ENCODE data around the gene TMEM25. TPM values are rescaled to one million over a fixed set of nuclear protein-coding genes. Genes with fewer than 3 reads are reported as not detected.
"Not testable (repeated sequence)": the region's sequence is repeated elsewhere in the genome, so short reads cannot be mapped to it uniquely, and the experiment has no call there.

The TMEM25 gene
- 10 to 100 TPM; 13.3 to 14.1 TPM for total RNA-seq

GRCh38 chr11:118530683-118531596, at the start of gene TMEM25:
Gene TMEM25, plus strand, starts transcription at chr11:118531192. Its CDS starts 610 bp downstream, at chr11:118531802.
- no peaks in the 10 kb centered on the region for H3K9me3 Mint-ChIP-seq
- H3K27me3 Mint-ChIP-seq (ENCODE audit: low read depth) = no peaks in the 10 kb centered on the region
- CTCF ChIA-PET = no interaction called here
- peak within 1 kb of the TSS; percentile 95 for H3K4me3 Mint-ChIP-seq
- H3K36me3 Mint-ChIP-seq (ENCODE audit: low read depth) = no peaks in the 10 kb centered on the region
- DNase-seq = peak; percentile 75
- intact Hi-C loops (cut with micrococcal nuclease) = loop anchor here (1.0 to 2.0 kb wide), 3 partner anchors 35 to 488 kb away; partner anchors contain the start of genes ATP5MG, RPS25 and TRAPPC4
- H3K4me1 Mint-ChIP-seq (ENCODE audit: low read depth) = peaks cover 30% of the 10 kb centered on the region
- no peak within 1 kb of the TSS for H3K27ac Mint-ChIP-seq

- H3K36me3 Mint-ChIP-seq (ENCODE audit: low read depth) = peaks cover 48% of the 10 kb centered on the region
Observed at GRCh38 chr11:118481238-118481637, 49.8 kb upstream of the TMEM25 start.

GRCh38 chr11:118484405-118484804, 46.6 kb upstream of the TMEM25 start:
- CTCF ChIA-PET = interaction anchor here (1.0 kb wide), 1 partner anchor 18 kb away, joined by 3 read pairs; no protein-coding TSS in a partner anchor
- H3K27me3 Mint-ChIP-seq (ENCODE audit: low read depth) = no peaks in the 10 kb centered on the region
- H3K9me3 Mint-ChIP-seq = peaks cover 1% of the 10 kb centered on the region
- DNase-seq = no peak
- no peak overlapping the region for H3K4me3 Mint-ChIP-seq
- intact Hi-C loops (cut with micrococcal nuclease) = no loop called here
- peaks cover 4% of the 10 kb centered on the region for H3K4me1 Mint-ChIP-seq (ENCODE audit: low read depth)
- peaks cover 31% of the 10 kb centered on the region for H3K36me3 Mint-ChIP-seq (ENCODE audit: low read depth)
- peak overlapping the region; percentile 18 for H3K27ac Mint-ChIP-seq

More at GRCh38 chr11:118481238-118481637, 49.8 kb upstream of the TMEM25 start:
- H3K27ac Mint-ChIP-seq = peak overlapping the region; percentile 74
- peaks cover 13% of the 10 kb centered on the region for H3K4me1 Mint-ChIP-seq (ENCODE audit: low read depth)
- DNase-seq; H3K27me3 Mint-ChIP-seq (ENCODE audit: low read depth); H3K9me3 Mint-ChIP-seq; intact Hi-C loops (cut with micrococcal nuclease); CTCF ChIA-PET; H3K4me3 Mint-ChIP-seq: not testable (repeated sequence)

- peaks cover 4% of the 10 kb centered on the region for H3K4me1 Mint-ChIP-seq (ENCODE audit: low read depth)
- no peaks in the 10 kb centered on the region for H3K27me3 Mint-ChIP-seq (ENCODE audit: low read depth)
- DNase-seq = no peak
- CTCF ChIA-PET = interaction anchor here (0.6 to 1.0 kb wide), 4 partner anchors 17 to 85 kb away, joined by 3 to 4 read pairs (median 3); no protein-coding TSS in a partner anchor
- H3K9me3 Mint-ChIP-seq = peaks cover 1% of the 10 kb centered on the region
- no peak overlapping the region for H3K27ac Mint-ChIP-seq
- H3K36me3 Mint-ChIP-seq (ENCODE audit: low read depth) = peaks cover 28% of the 10 kb centered on the region
- intact Hi-C loops (cut with micrococcal nuclease) = loop anchor here (5.0 kb wide), 1 partner anchor 288 kb away; no protein-coding TSS in a partner anchor
- H3K4me3 Mint-ChIP-seq = no peak overlapping the region
Observed at GRCh38 chr11:118485273-118485672, 45.7 kb upstream of the TMEM25 start.

GRCh38 chr11:118488480-118489109, 42.4 kb upstream of the TMEM25 start:
- Mint-ChIP-seq H3K27ac (no peak overlapping the region), H3K36me3 (ENCODE audit: low read depth) (peaks cover 23% of the 10 kb centered on the region)

GRCh38 chr11:118491041-118491440, 40.0 kb upstream of the TMEM25 start:
- H3K36me3 Mint-ChIP-seq (ENCODE audit: low read depth) = peaks cover 26% of the 10 kb centered on the region
- peaks cover 9% of the 10 kb centered on the region for H3K4me1 Mint-ChIP-seq (ENCODE audit: low read depth)
- no peaks in the 10 kb centered on the region for H3K9me3 Mint-ChIP-seq

More at GRCh38 chr11:118488480-118489109, 42.4 kb upstream of the TMEM25 start:
- no peaks in the 10 kb centered on the region for H3K9me3 Mint-ChIP-seq
- CTCF ChIA-PET = interaction anchor here (0.6 to 1.9 kb wide), 13 partner anchors 11 to 124 kb away, joined by 3 to 9 read pairs (median 4); no protein-coding TSS in a partner anchor
- H3K27me3 Mint-ChIP-seq (ENCODE audit: low read depth) = no peaks in the 10 kb centered on the region
- DNase-seq = peak; percentile 92
- no peak overlapping the region for H3K4me3 Mint-ChIP-seq
- peaks cover 9% of the 10 kb centered on the region for H3K4me1 Mint-ChIP-seq (ENCODE audit: low read depth)
- intact Hi-C loops (cut with micrococcal nuclease) = loop anchor here (1.0 to 5.0 kb wide), 8 partner anchors 50 to 343 kb away; partner anchors contain the start of gene ATP5MG

GRCh38 chr11:118497831-118498230, 33.2 kb upstream of the TMEM25 start:
- Mint-ChIP-seq H3K9me3 (no peaks in the 10 kb centered on the region), H3K4me3 (no peak overlapping the region), H3K4me1 (ENCODE audit: low read depth) (peaks cover under 1% of the 10 kb centered on the region), H3K36me3 (ENCODE audit: low read depth) (peaks cover 24% of the 10 kb centered on the region), H3K27ac (no peak overlapping the region), H3K27me3 (ENCODE audit: low read depth) (no peaks in the 10 kb centered on the region)
- CTCF ChIA-PET = interaction anchor here (0.6 kb wide), 1 partner anchor 93 kb away, joined by 3 read pairs; no protein-coding TSS in a partner anchor
- intact Hi-C loops (cut with micrococcal nuclease) = no loop called here
- no peak for DNase-seq

More at GRCh38 chr11:118491041-118491440, 40.0 kb upstream of the TMEM25 start:
- Mint-ChIP-seq H3K4me3 (no peak overlapping the region), H3K27me3 (ENCODE audit: low read depth) (no peaks in the 10 kb centered on the region), H3K27ac (peak overlapping the region; percentile 84)
- DNase-seq = peak; percentile 46
- CTCF ChIA-PET = interaction anchor here (0.6 to 1.4 kb wide), 3 partner anchors 109 to 132 kb away, joined by 3 to 4 read pairs (median 4); partner anchors contain the start of gene UBE4A
- intact Hi-C loops (cut with micrococcal nuclease) = no loop called here

GRCh38 chr11:118503216-118503615, 27.8 kb upstream of the TMEM25 start:
- Mint-ChIP-seq H3K27ac (peak overlapping the region; percentile 70), H3K4me1 (ENCODE audit: low read depth) (peaks cover 5% of the 10 kb centered on the region), H3K9me3 (no peaks in the 10 kb centered on the region), H3K36me3 (ENCODE audit: low read depth) (peaks cover 41% of the 10 kb centered on the region), H3K27me3 (ENCODE audit: low read depth) (no peaks in the 10 kb centered on the region), H3K4me3 (no peak overlapping the region)
- CTCF ChIA-PET = interaction anchor here (1.0 kb wide), 1 partner anchor 68 kb away, joined by 4 read pairs; no protein-coding TSS in a partner anchor
- intact Hi-C loops (cut with micrococcal nuclease) = no loop called here
- no peak for DNase-seq

- DNase-seq = no peak
- Mint-ChIP-seq H3K4me1 (ENCODE audit: low read depth) (peaks cover 5% of the 10 kb centered on the region), H3K9me3 (no peaks in the 10 kb centered on the region), H3K4me3 (no peak overlapping the region), H3K27me3 (ENCODE audit: low read depth) (no peaks in the 10 kb centered on the region), H3K27ac (no peak overlapping the region), H3K36me3 (ENCODE audit: low read depth) (peaks cover 36% of the 10 kb centered on the region)
- intact Hi-C loops (cut with micrococcal nuclease) = no loop called here
- CTCF ChIA-PET = no interaction called here
Observed at GRCh38 chr11:118511601-118512000, 19.4 kb upstream of the TMEM25 start.

- H3K4me1 Mint-ChIP-seq (ENCODE audit: low read depth) = peaks cover 5% of the 10 kb centered on the region
- no peaks in the 10 kb centered on the region for H3K27me3 Mint-ChIP-seq (ENCODE audit: low read depth)
- CTCF ChIA-PET = interaction anchor here (0.5 kb wide), 1 partner anchor 13 kb away, joined by 3 read pairs; the partner anchor contains the start of gene TTC36
- no peak overlapping the region for H3K4me3 Mint-ChIP-seq
- H3K27ac Mint-ChIP-seq = peak overlapping the region; percentile 55
- peaks cover 32% of the 10 kb centered on the region for H3K36me3 Mint-ChIP-seq (ENCODE audit: low read depth)
- no peaks in the 10 kb centered on the region for H3K9me3 Mint-ChIP-seq
- no peak for DNase-seq
- intact Hi-C loops (cut with micrococcal nuclease) = no loop called here
Observed at GRCh38 chr11:118514103-118514502, 16.9 kb upstream of the TMEM25 start.

GRCh38 chr11:118519549-118519948, 11.4 kb upstream of the TMEM25 start:
- Mint-ChIP-seq H3K27ac (no peak overlapping the region), H3K27me3 (ENCODE audit: low read depth) (no peaks in the 10 kb centered on the region), H3K36me3 (ENCODE audit: low read depth) (peaks cover 20% of the 10 kb centered on the region), H3K4me1 (ENCODE audit: low read depth) (peaks cover 3% of the 10 kb centered on the region), H3K4me3 (no peak overlapping the region), H3K9me3 (no peaks in the 10 kb centered on the region)
- no peak for DNase-seq
- intact Hi-C loops (cut with micrococcal nuclease) = no loop called here
- CTCF ChIA-PET = no interaction called here

GRCh38 chr11:118521892-118522311, 9.1 kb upstream of the TMEM25 start:
- peaks cover 4% of the 10 kb centered on the region for H3K4me1 Mint-ChIP-seq (ENCODE audit: low read depth)
- no peak overlapping the region for H3K4me3 Mint-ChIP-seq
- no peaks in the 10 kb centered on the region for H3K9me3 Mint-ChIP-seq
- peaks cover 14% of the 10 kb centered on the region for H3K36me3 Mint-ChIP-seq (ENCODE audit: low read depth)
- intact Hi-C loops (cut with micrococcal nuclease) = no loop called here
- no peak overlapping the region for H3K27ac Mint-ChIP-seq
- CTCF ChIA-PET = no interaction called here
- no peaks in the 10 kb centered on the region for H3K27me3 Mint-ChIP-seq (ENCODE audit: low read depth)
- DNase-seq = no peak

Data from activated naive CD4-positive, alpha-beta T cell treated with anti-CD3 and anti-CD28 coated beads for 36 hours (primary cell).